SK-N-SH treated with all-trans-retinoic acid at 6 μM for 48 hours (cell line): ENCODE results near the gene DEDD2.

Experiments
- ARNTL ChIP-seq: fragments of 450-650 bp; formaldehyde crosslinking; IDR thresholded peaks from 2 replicates; pipeline ENCODE4 v1.5.0; 2020; ENCODE audit warnings: low read depth, mild to moderate bottlenecking, moderate library complexity, borderline replicate concordance
- CSDC2 ChIP-seq: fragments of 250-450 bp; sonication (Bioruptor Pico); IDR thresholded peaks from 2 replicates; pipeline ENCODE4 v1.5.0; 2020; ENCODE audit warnings: mild to moderate bottlenecking, moderate library complexity
- ISL1 ChIP-seq: fragments of 250-450 bp; sonication (Bioruptor Pico); IDR thresholded peaks from 2 replicates; pipeline ENCODE4 v2.1.2; 2022; ENCODE audit warnings: mild to moderate bottlenecking, moderate library complexity
- PPARA ChIP-seq: fragments of 250-450 bp; sonication (Bioruptor Pico); IDR thresholded peaks from 2 replicates; pipeline ENCODE4 v1.5.0; 2020; ENCODE audit warnings: mild to moderate bottlenecking, borderline replicate concordance
- RARB ChIP-seq: fragments of 250-450 bp; sonication (Bioruptor Pico); IDR thresholded peaks from 2 replicates; pipeline ENCODE4 v1.8.0; 2021; ENCODE audit warnings: mild to moderate bottlenecking, moderate library complexity
- TOX ChIP-seq: fragments of 250-450 bp; sonication (Bioruptor Pico); IDR thresholded peaks from 2 replicates; pipeline ENCODE4 v1.8.0; 2021; ENCODE audit warnings: mild to moderate bottlenecking, moderate library complexity, borderline replicate concordance
- ZFP3 ChIP-seq: fragments of 250-450 bp; sonication (Bioruptor Pico); IDR thresholded peaks from 2 replicates; pipeline ENCODE4 v1.5.0; 2020; ENCODE audit warnings: mild to moderate bottlenecking, moderate library complexity
- ZFP30 ChIP-seq: fragments of 450-650 bp; formaldehyde crosslinking; IDR thresholded peaks from 2 replicates; pipeline ENCODE4 v1.5.0; 2022; ENCODE audit warnings: mild to moderate bottlenecking, moderate library complexity
- ZNF565 ChIP-seq: fragments of 450-650 bp; formaldehyde crosslinking; conservative IDR thresholded peaks from 2 replicates; pipeline ENCODE4 v1.5.0; 2020; ENCODE audit warnings: low read depth, mild to moderate bottlenecking, moderate library complexity
- ZNF70 ChIP-seq: fragments of 450-650 bp; formaldehyde crosslinking; IDR thresholded peaks from 2 replicates; pipeline ENCODE4 v1.5.0; 2020; ENCODE audit warnings: mild to moderate bottlenecking, moderate library complexity
- TF ChIP-seq, protein P1 (sequence below): fragments of 250-450 bp; sonication (Bioruptor Pico); IDR thresholded peaks from 2 replicates; pipeline ENCODE4 v1.8.0; 2020; ENCODE audit warnings: mild to moderate bottlenecking, moderate library complexity, borderline replicate concordance
- TF ChIP-seq, protein P2 (sequence below): fragments of 250-450 bp; sonication (Bioruptor Pico); IDR thresholded peaks from 2 replicates; pipeline ENCODE4 v1.5.0; 2020; ENCODE audit warnings: mild to moderate bottlenecking, moderate library complexity
- TF ChIP-seq, protein P3 (sequence below): fragments of 250-450 bp; sonication (Bioruptor Pico); IDR thresholded peaks from 2 replicates; pipeline ENCODE4 v1.8.0; 2021; ENCODE audit warnings: low read depth, mild to moderate bottlenecking, moderate library complexity, borderline replicate concordance

DNA sequence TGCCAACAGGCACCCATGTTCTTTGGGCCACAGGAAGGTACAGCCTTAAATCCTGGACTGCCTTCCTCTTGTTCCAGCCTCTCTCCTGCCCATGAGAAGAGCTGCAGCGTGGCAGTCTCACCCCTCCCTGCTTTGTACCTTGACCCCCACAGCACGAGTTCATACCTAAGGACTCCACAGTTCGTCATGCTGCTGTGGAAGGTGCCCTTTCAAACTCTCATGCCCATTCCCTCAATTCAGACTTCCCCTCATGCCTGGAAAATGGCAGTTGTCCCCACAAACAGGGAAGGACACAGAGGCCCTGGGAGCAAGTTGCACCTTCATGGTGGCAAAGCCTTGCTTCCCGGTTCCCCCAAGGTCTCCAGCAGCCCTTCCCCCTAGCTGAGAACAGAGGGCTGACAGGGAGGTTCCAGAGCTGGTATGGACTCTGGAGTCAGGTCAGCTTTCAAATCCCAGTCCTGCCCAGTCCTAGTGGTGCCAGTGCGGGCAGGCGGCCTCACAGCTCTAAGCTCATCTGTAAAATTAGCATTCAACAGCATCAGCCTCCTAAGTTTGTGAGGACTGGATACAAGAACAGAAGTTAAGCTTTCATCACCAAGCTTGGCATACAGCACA lies 16.3 kb upstream of the DEDD2 start:
- TF ChIP-seq, protein P1, sequence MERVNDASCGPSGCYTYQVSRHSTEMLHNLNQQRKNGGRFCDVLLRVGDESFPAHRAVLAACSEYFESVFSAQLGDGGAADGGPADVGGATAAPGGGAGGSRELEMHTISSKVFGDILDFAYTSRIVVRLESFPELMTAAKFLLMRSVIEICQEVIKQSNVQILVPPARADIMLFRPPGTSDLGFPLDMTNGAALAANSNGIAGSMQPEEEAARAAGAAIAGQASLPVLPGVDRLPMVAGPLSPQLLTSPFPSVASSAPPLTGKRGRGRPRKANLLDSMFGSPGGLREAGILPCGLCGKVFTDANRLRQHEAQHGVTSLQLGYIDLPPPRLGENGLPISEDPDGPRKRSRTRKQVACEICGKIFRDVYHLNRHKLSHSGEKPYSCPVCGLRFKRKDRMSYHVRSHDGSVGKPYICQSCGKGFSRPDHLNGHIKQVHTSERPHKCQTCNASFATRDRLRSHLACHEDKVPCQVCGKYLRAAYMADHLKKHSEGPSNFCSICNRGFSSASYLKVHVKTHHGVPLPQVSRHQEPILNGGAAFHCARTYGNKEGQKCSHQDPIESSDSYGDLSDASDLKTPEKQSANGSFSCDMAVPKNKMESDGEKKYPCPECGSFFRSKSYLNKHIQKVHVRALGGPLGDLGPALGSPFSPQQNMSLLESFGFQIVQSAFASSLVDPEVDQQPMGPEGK (CRISPR knock-in tag) = no peak
- no peak for TF ChIP-seq ZNF70 (CRISPR knock-in tag)
- no peak for TF ChIP-seq ISL1
- no peak for TF ChIP-seq ZFP3 (CRISPR knock-in tag)
- TF ChIP-seq ARNTL (CRISPR knock-in tag) = no peak
- TF ChIP-seq, protein P2, sequence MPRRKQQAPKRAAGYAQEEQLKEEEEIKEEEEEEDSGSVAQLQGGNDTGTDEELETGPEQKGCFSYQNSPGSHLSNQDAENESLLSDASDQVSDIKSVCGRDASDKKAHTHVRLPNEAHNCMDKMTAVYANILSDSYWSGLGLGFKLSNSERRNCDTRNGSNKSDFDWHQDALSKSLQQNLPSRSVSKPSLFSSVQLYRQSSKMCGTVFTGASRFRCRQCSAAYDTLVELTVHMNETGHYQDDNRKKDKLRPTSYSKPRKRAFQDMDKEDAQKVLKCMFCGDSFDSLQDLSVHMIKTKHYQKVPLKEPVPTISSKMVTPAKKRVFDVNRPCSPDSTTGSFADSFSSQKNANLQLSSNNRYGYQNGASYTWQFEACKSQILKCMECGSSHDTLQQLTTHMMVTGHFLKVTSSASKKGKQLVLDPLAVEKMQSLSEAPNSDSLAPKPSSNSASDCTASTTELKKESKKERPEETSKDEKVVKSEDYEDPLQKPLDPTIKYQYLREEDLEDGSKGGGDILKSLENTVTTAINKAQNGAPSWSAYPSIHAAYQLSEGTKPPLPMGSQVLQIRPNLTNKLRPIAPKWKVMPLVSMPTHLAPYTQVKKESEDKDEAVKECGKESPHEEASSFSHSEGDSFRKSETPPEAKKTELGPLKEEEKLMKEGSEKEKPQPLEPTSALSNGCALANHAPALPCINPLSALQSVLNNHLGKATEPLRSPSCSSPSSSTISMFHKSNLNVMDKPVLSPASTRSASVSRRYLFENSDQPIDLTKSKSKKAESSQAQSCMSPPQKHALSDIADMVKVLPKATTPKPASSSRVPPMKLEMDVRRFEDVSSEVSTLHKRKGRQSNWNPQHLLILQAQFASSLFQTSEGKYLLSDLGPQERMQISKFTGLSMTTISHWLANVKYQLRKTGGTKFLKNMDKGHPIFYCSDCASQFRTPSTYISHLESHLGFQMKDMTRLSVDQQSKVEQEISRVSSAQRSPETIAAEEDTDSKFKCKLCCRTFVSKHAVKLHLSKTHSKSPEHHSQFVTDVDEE = no peak
- TF ChIP-seq ZFP30 = no peak
- no peak for TF ChIP-seq RARB
- TF ChIP-seq PPARA = no peak
- no peak for TF ChIP-seq TOX (CRISPR knock-in tag)
- no peak for TF ChIP-seq ZNF565 (CRISPR knock-in tag)
- TF ChIP-seq, protein P3, sequence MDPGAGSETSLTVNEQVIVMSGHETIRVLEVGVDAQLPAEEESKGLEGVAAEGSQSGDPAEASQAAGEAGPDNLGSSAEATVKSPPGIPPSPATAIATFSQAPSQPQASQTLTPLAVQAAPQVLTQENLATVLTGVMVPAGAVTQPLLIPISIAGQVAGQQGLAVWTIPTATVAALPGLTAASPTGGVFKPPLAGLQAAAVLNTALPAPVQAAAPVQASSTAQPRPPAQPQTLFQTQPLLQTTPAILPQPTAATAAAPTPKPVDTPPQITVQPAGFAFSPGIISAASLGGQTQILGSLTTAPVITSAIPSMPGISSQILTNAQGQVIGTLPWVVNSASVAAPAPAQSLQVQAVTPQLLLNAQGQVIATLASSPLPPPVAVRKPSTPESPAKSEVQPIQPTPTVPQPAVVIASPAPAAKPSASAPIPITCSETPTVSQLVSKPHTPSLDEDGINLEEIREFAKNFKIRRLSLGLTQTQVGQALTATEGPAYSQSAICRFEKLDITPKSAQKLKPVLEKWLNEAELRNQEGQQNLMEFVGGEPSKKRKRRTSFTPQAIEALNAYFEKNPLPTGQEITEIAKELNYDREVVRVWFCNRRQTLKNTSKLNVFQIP = no peak
- no peak for TF ChIP-seq CSDC2 (CRISPR knock-in tag)
